Stimulated activated CD8-positive, alpha-beta memory T cell treated with anti-CD3 and anti-CD28 coated beads, Interleukin-4, amount 100 ng/mL, for 1 hour (primary cell): ENCODE data around the gene WDR86.

Experiments
- DNase-seq, 2 donors: peaks; one replicate each; pipeline ENCODE4 v3.0.0-alpha.2; 2020; ENCODE audit warnings: low read depth in 2 of 2, low spot score in 1 of 2

WDR86 gene

GRCh38 chr7:151406886-151407583 is 2.8 kb downstream of the WDR86 start:
- DNase-seq = no peak

GRCh38 chr7:151406051-151406875 is 3.6 kb downstream of the WDR86 start:
- no peak for DNase-seq

- DNase-seq = no peak
These were observed 4.2 kb downstream of the WDR86 start for GRCh38 chr7:151405588-151405987.

- no peak for DNase-seq
These were observed 4.8 kb downstream of the WDR86 start for GRCh38 chr7:151405056-151405455.

- no peak for DNase-seq
These were observed 5.4 kb downstream of the WDR86 start for GRCh38 chr7:151404216-151405011.

GRCh38 chr7:151403764-151404163 is 6.1 kb downstream of the WDR86 start:
- no peak for DNase-seq

- no peak for DNase-seq
These were observed 7.6 kb downstream of the WDR86 start for GRCh38 chr7:151402029-151402835.

- no peak for DNase-seq
These were observed 9.1 kb downstream of the WDR86 start for GRCh38 chr7:151400626-151401315.

- no peak for DNase-seq
These were observed 9.9 kb downstream of the WDR86 start for GRCh38 chr7:151399906-151400305.

- DNase-seq = no peak
These were observed 10.6 kb downstream of the WDR86 start for GRCh38 chr7:151399305-151399601.

GRCh38 chr7:151398446-151399304 is 11.2 kb downstream of the WDR86 start:
- DNase-seq = no peak

GRCh38 chr7:151397026-151397425 is 12.8 kb downstream of the WDR86 start:
- no peak for DNase-seq

GRCh38 chr7:151396328-151396970 is 13.4 kb downstream of the WDR86 start:
- no peak for DNase-seq

GRCh38 chr7:151395036-151395367 is 14.8 kb downstream of the WDR86 start:
- no peak for DNase-seq

- DNase-seq = no peak
These were observed 15.5 kb downstream of the WDR86 start for GRCh38 chr7:151394076-151395035.

- no peak for DNase-seq
These were observed 16.5 kb downstream of the WDR86 start for GRCh38 chr7:151393031-151393977.

- no peak for DNase-seq
These were observed 17.4 kb downstream of the WDR86 start for GRCh38 chr7:151392426-151392825.
